ENCODE results near the gene SLC47A1. TPM values are rescaled to one million over a fixed set of nuclear protein-coding genes. Genes with fewer than 3 reads are reported as not detected.

SLC47A1 gene, protein sequence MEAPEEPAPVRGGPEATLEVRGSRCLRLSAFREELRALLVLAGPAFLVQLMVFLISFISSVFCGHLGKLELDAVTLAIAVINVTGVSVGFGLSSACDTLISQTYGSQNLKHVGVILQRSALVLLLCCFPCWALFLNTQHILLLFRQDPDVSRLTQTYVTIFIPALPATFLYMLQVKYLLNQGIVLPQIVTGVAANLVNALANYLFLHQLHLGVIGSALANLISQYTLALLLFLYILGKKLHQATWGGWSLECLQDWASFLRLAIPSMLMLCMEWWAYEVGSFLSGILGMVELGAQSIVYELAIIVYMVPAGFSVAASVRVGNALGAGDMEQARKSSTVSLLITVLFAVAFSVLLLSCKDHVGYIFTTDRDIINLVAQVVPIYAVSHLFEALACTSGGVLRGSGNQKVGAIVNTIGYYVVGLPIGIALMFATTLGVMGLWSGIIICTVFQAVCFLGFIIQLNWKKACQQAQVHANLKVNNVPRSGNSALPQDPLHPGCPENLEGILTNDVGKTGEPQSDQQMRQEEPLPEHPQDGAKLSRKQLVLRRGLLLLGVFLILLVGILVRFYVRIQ
- 1 to 10 TPM; 2.2 to 4.9 TPM for total RNA-seq

DNA sequence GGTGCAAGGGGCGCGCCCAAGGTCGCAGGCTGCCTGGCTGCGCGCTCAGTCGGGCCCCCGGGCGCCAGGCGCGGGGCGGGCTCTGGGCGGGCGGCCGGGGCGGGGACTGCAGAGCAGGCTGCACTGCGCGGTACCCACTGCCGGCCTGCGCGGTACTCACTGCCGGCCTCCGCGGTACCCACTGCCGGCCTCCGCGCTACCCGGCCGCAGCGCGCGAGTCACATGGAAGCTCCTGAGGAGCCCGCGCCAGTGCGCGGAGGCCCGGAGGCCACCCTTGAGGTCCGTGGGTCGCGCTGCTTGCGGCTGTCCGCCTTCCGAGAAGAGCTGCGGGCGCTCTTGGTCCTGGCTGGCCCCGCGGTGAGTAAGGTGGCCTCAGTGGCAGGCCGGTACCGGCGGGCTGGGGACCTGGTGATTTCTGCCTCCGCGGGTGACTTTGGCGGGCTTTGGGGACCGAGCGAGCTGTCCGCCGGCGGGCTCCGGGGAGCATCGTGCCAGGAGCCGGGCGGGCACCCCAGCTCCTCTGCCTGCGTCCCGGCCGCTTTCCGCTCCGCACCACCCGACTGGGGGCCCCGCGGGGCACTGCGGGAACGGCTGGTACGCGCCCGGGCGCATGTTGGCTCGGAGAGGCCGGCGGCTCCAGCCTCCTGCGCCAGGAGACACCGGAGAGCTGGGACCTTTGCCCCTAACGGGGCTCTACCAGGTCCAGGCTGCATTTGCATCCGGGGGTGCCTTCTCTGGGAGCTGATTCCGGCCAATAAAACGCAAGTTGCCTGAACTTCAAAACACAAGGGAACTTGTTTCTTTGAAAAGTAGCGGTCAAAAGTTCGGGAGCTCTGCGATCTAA, at the start of gene SLC47A1:
Gene SLC47A1 (plus strand): TSS at position 137 of the 844 bp plus-strand sequence. CDS start 86 bp downstream, at position 223.
- Histone ChIP-seq H3K4me3 (peak within 1 kb of the TSS; percentile 39 to 61), H3K27me3 (no peaks in the 10 kb centered on the region), H3K27ac (peak within 1 kb of the TSS in 1 of 2 donors; percentile 22), H3K36me3 (no peaks in the 10 kb centered on the region), H3K9me3 (no peaks in the 10 kb centered on the region), H3K4me1 (peaks cover 0 to 15% of the 10 kb centered on the region in 2 donors)
- TF ChIP-seq, protein P1, sequence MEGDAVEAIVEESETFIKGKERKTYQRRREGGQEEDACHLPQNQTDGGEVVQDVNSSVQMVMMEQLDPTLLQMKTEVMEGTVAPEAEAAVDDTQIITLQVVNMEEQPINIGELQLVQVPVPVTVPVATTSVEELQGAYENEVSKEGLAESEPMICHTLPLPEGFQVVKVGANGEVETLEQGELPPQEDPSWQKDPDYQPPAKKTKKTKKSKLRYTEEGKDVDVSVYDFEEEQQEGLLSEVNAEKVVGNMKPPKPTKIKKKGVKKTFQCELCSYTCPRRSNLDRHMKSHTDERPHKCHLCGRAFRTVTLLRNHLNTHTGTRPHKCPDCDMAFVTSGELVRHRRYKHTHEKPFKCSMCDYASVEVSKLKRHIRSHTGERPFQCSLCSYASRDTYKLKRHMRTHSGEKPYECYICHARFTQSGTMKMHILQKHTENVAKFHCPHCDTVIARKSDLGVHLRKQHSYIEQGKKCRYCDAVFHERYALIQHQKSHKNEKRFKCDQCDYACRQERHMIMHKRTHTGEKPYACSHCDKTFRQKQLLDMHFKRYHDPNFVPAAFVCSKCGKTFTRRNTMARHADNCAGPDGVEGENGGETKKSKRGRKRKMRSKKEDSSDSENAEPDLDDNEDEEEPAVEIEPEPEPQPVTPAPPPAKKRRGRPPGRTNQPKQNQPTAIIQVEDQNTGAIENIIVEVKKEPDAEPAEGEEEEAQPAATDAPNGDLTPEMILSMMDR (IDR thresholded peaks at IDR 0.05) = no peak
- no peak for DNase-seq (ENCODE audit: low spot score)

DNA sequence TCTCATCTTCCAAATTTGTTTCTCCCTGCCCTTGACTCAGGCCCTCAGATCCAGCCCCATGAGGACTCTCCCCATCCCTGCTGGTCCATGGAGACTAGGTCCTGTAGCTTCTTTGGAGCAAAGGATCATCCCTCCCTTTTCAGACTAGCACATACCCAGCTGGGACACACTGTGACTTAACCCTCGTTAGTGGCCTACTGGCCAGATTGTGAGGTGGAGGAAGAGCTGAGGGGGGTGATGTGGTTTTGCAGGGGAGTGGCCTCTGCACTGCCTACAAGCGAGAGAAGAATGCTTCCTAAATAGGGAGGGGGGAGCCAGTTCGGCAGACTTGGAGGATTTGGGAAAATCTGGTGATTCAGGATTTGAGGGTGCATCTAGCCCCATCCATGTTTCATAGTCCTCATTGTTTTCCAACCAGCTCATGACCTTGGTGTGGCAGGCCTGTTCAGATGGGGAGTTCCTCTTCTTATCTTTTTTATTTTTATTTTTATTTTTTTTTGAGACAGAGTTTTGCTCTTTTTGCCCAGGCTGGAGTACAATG, 47.8 kb upstream of the SLC47A1 start:
- H3K4me1 ChIP-seq = no peaks in the 10 kb centered on the region
- H3K27me3 ChIP-seq = no peaks in the 10 kb centered on the region
- TF ChIP-seq, protein P1 (IDR thresholded peaks at IDR 0.05) = no peak

DNA sequence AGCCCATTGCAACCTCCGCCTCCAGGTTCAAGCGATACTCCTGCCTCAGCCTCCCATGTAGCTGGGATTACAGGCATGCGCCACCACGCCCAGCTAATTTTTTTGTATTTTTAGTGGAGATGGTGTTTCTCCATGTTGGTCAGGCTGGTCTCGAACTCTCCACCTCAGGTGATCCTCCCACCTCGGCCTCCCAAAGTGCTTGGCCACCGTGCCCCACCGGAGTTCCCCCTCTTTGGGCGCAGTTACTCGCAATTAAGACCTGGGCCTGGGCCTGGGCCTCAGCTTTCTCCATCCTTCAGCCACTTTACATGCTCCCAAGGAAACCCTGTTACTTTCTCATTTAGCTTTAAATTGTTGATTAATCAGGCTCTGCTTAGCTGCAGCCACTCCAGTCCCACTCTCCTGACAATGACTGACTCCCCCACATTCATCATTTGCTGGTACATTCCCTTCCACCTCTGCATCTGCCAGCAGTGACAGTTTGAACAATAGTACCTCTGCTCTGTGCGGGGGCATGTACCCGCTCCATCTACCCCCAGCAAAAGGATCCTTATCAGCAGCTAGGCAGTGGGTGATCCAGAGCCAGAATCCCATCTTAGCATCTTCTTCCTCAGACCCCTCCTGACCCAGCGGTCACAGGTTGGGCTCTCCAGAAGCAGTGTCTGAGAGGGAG, 47.2 kb upstream of the SLC47A1 start:
- H3K27ac ChIP-seq = no peak overlapping the region

More for the DNA sequence above, 47.8 kb upstream of the SLC47A1 start:
- Histone ChIP-seq H3K27ac (no peak overlapping the region), H3K4me3 (no peak overlapping the region), H3K9me3 (no peaks in the 10 kb centered on the region), H3K36me3 (no peaks in the 10 kb centered on the region)
- no peak for DNase-seq (ENCODE audit: low spot score)

DNA sequence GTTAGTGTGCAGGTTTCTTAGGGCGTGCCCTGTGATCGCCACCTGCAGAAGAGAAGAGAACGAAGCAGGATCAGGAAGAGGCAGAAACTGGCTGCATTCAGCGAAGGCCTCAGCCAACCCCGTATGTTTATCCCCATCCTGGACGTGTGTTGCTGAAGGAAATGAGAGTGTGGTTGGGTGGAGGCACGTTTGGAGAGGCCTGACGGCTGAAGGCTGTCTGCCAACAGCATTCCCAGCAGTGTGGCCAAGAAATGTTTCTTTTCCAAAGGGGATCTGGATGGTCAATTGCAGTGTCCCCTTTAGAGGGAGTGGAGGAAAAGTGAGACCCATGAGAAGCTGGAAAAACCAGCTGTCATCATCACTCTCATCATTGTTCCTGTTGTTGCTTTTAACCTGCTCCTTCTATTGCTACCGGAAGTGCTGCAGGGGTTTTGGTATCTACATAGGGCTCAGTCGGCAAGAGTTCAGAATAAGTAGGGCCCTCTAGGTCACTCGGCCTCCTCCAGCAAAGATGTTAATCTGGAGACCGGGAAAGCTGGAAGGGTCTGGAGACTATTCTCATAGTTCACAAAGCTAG, 46.5 kb upstream of the SLC47A1 start:
- Histone ChIP-seq H3K27ac (no peak overlapping the region), H3K27me3 (no peaks in the 10 kb centered on the region), H3K9me3 (no peaks in the 10 kb centered on the region), H3K4me1 (no peaks in the 10 kb centered on the region), H3K36me3 (no peaks in the 10 kb centered on the region), H3K4me3 (no peak overlapping the region)
- no peak for DNase-seq (ENCODE audit: low spot score)
- TF ChIP-seq, protein P1 (IDR thresholded peaks at IDR 0.05) = no peak

More for the DNA sequence above, 47.2 kb upstream of the SLC47A1 start:
- Histone ChIP-seq H3K4me3 (no peak overlapping the region), H3K36me3 (no peaks in the 10 kb centered on the region), H3K27me3 (no peaks in the 10 kb centered on the region), H3K4me1 (no peaks in the 10 kb centered on the region), H3K9me3 (no peaks in the 10 kb centered on the region)
- TF ChIP-seq, protein P1 (IDR thresholded peaks at IDR 0.05) = no peak
- DNase-seq (ENCODE audit: low spot score) = no peak

DNA sequence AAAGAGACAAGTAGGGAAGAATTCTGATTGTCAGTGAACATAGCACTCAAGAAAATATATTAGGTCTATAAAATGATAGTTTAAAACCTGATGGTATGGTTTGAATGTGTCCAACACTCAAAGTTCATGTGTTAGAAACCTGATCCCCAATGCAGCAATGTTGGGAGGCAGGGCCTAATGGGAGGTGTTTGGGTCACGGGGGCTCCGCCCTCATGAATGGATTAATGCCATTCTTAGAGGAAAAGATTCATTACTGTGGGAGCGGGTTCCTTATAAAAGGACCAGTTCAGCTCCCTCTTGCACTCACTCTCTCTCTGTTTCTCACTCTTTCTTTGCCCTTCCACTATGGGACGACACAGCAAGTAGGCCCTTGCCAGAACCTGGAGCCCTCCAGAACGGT, 41.5 kb upstream of the SLC47A1 start:
- H3K9me3 ChIP-seq = no peaks in the 10 kb centered on the region
- no peak overlapping the region for H3K27ac ChIP-seq
- H3K4me3 ChIP-seq = no peak overlapping the region
- no peaks in the 10 kb centered on the region for H3K4me1 ChIP-seq
- no peaks in the 10 kb centered on the region for H3K27me3 ChIP-seq
- TF ChIP-seq, protein P1 (IDR thresholded peaks at IDR 0.05) = no peak
- no peak for DNase-seq (ENCODE audit: low spot score)
- no peaks in the 10 kb centered on the region for H3K36me3 ChIP-seq

All from right atrium auricular region (tissue), 2 donors.